ENCODE data around the gene INTS11.

DNA sequence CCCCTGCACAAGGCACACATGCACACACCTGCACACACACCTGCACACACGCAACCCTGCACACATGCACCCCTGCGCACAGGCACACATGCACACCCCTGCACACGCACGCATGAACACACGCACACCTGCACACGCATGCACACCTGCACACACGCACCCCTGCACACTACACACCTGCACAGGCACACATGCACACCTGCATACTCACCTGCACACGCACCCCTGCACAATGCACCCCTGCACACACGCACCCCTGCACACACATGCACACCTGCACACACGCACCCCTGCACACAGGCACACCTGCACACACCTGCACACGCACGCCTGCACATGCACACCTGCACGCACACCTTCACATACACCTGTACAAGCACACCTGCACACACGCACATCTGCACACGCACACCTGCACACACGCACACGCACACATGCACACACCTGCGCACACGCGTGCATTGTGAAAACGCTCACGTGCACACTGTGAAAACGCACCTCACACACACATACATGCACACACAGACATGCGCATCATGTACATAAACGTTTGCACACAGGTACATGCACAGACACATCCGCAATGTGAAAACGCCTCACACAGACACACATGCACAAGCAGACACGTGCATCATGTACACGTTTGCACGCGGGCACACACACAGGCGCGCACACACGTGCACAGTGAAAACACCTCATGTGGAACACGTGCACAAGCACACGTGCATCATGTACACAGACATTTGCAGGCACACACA is 16.5 kb upstream of the INTS11 start:
- no peak for TF ChIP-seq CTCF (IDR thresholded peaks at IDR 0.05)
- TF ChIP-seq POLR2A (IDR thresholded peaks at IDR 0.05) = no peak
